ENCODE data around the gene ALG2.

GRCh38 chr9:99171225-99172123, 50.3 kb downstream of the ALG2 start:
- TF ChIP-seq POLR2AphosphoS5 (IDR thresholded peaks at IDR 0.05; ENCODE audit: borderline replicate concordance, low read depth, low read length): no peak
- TF ChIP-seq EZH2 (IDR thresholded peaks at IDR 0.05): no peak
